Jurkat, Clone E6-1 (cell line): ENCODE data around the gene VPS26A.
A peak's percentile ranks its signal among the peaks of the same experiment; 100 is the strongest.
"Not testable (repeated sequence)": the region's sequence is repeated elsewhere in the genome, so short reads cannot be mapped to it uniquely, and the experiment has no call there.

Source experiments
- DNase-seq: peaks from one replicate; pipeline ENCODE4 v3.0.0-alpha.2; 2011; ENCODE audit warnings: low read depth, low spot score
- H3K4me3 ChIP-seq: 2 replicates; pipeline ENCODE4 v1.5.1; 2011; ENCODE audit warnings: mild to moderate bottlenecking, low read length, control low read depth, moderate library complexity

VPS26A gene

GRCh38 chr10:69151984-69152383, 28.0 kb downstream of the VPS26A start:
- no peak for DNase-seq
- H3K4me3 ChIP-seq: no peak overlapping the region

- no peak for DNase-seq
- no peak overlapping the region for H3K4me3 ChIP-seq
These were observed 29.2 kb downstream of the VPS26A start for GRCh38 chr10:69153227-69153626.

- H3K4me3 ChIP-seq: no peak overlapping the region
- no peak for DNase-seq
These were observed 36.8 kb downstream of the VPS26A start for GRCh38 chr10:69160809-69161241.

GRCh38 chr10:69168493-69168892, 44.5 kb downstream of the VPS26A start:
- DNase-seq: no peak
- no peak overlapping the region for H3K4me3 ChIP-seq

GRCh38 chr10:69172241-69172982, 48.4 kb downstream of the VPS26A start:
- H3K4me3 ChIP-seq: no peak overlapping the region
- no peak for DNase-seq

GRCh38 chr10:69175326-69175725, 51.3 kb downstream of the VPS26A start:
- not testable (repeated sequence) for DNase-seq, H3K4me3 ChIP-seq

- no peak overlapping the region for H3K4me3 ChIP-seq
- DNase-seq: no peak
These were observed 52.8 kb downstream of the VPS26A start for GRCh38 chr10:69176823-69177222.

GRCh38 chr10:69179089-69179742, 55.2 kb downstream of the VPS26A start:
- DNase-seq: no peak
- H3K4me3 ChIP-seq: peak overlapping the region; percentile 80

- peak; percentile 95 for DNase-seq
- H3K4me3 ChIP-seq: peak within 1 kb of the TSS; percentile 80
These were observed 56.0 kb downstream of the VPS26A start, which contains the start of gene SUPV3L1 for GRCh38 chr10:69179743-69180524. Gene SUPV3L1 (plus strand): TSS chr10:69180234. CDS start chr10:69180292, 58 bp downstream.

GRCh38 chr10:69180525-69181204, 56.7 kb downstream of the VPS26A start:
- peak overlapping the region; percentile 80 for H3K4me3 ChIP-seq
- no peak for DNase-seq

- DNase-seq: no peak
- peak overlapping the region; percentile 80 for H3K4me3 ChIP-seq
These were observed 57.5 kb downstream of the VPS26A start for GRCh38 chr10:69181433-69181832.

GRCh38 chr10:69182005-69182404, 58.0 kb downstream of the VPS26A start:
- no peak for DNase-seq
- H3K4me3 ChIP-seq: no peak overlapping the region

GRCh38 chr10:69186524-69186923, 62.5 kb downstream of the VPS26A start:
- no peak overlapping the region for H3K4me3 ChIP-seq
- no peak for DNase-seq

- DNase-seq: no peak
- no peak overlapping the region for H3K4me3 ChIP-seq
These were observed 77.1 kb downstream of the VPS26A start for GRCh38 chr10:69201045-69201444.

- no peak overlapping the region for H3K4me3 ChIP-seq
- no peak for DNase-seq
These were observed 78.4 kb downstream of the VPS26A start for GRCh38 chr10:69202332-69202731.

GRCh38 chr10:69208761-69209160, 84.8 kb downstream of the VPS26A start:
- H3K4me3 ChIP-seq: no peak overlapping the region
- DNase-seq: no peak

- no peak for DNase-seq
- H3K4me3 ChIP-seq: no peak overlapping the region
These were observed 86.0 kb downstream of the VPS26A start for GRCh38 chr10:69209787-69210484.

- DNase-seq: no peak
- no peak overlapping the region for H3K4me3 ChIP-seq
These were observed 87.1 kb downstream of the VPS26A start for GRCh38 chr10:69211104-69211503.

GRCh38 chr10:69211524-69211923, 87.5 kb downstream of the VPS26A start:
- no peak for DNase-seq
- H3K4me3 ChIP-seq: no peak overlapping the region
